Gastrocnemius medialis (tissue), 4 donors: ENCODE measurements around the gene MED13L. TPM values are rescaled to one million over a fixed set of nuclear protein-coding genes. Genes with fewer than 3 reads are reported as not detected.

Source experiments
- ATAC-seq, 2 donors: fragments of 150-250 bp; one replicate each; pipeline ENCODE4 v1.9.1; 2016
- DNase-seq, 2 donors: peaks; one replicate each; pipeline ENCODE4 v3.0.0-alpha.2; 2019
- H3K27ac ChIP-seq, 4 donors: fragments of 200-600 bp; sonication (generic); 1 replicate in 1 of 4; 2 replicates in 3 of 4; pipeline ENCODE4 v1.5.1; 2016 to 2018; ENCODE audit warnings: mild to moderate bottlenecking in 2 of 4, moderate library complexity in 1 of 4
- H3K27me3 ChIP-seq, 3 donors: fragments of 200-600 bp; sonication (generic) in 2 of 3; 1 replicate in 1 of 3; 2 replicates in 2 of 3; pipeline versions ENCODE4 v1.5.1 to v1.6.0; 2016 to 2019; ENCODE audit warnings: mild to moderate bottlenecking in 1 of 3, moderate library complexity in 1 of 3
- H3K36me3 ChIP-seq, 2 donors: fragments of 200-600 bp; sonication (generic) in 1 of 2; one replicate each; pipeline ENCODE4 v1.5.1; 2017 to 2018
- H3K4me1 ChIP-seq, 2 donors: fragments of 200-600 bp; sonication (generic) in 1 of 2; one replicate each; pipeline ENCODE4 v1.5.1; 2016 to 2017; ENCODE audit warnings: mild to moderate bottlenecking in 2 of 2
- H3K4me3 ChIP-seq, 4 donors: fragments of 200-600 bp; sonication (generic) in 3 of 4; 1 replicate in 1 of 4; 2 replicates in 3 of 4; pipeline ENCODE4 v1.5.1; 2016 to 2019; ENCODE audit warnings: mild to moderate bottlenecking in 2 of 4
- H3K9me3 ChIP-seq, 3 donors: fragments of 200-600 bp; sonication (generic) in 2 of 3; 1 replicate in 1 of 3; 2 replicates in 2 of 3; pipeline ENCODE4 v1.5.1; 2016 to 2019
- CTCF ChIP-seq, 5 experiments: fragments of 450-650 bp in 3 of 5; fragments of 200-600 bp in 2 of 5; sonication (generic) in 2 of 5; IDR thresholded peaks in 4 of 5; conservative IDR thresholded peaks in 1 of 5; 1 replicate in 4 of 5; 2 replicates in 1 of 5; pipeline ENCODE4 v1.5.1; 2016 to 2019; ENCODE audit warnings: antibody characterized with exemption in 5 of 5, mild to moderate bottlenecking in 3 of 5, moderate library complexity in 3 of 5
- POLR2A ChIP-seq, 2 donors: fragments of 450-650 bp; IDR thresholded peaks; one replicate each; pipeline ENCODE4 v1.6.1; 2017; ENCODE audit warnings: antibody characterized with exemption in 2 of 2, mild to moderate bottlenecking in 2 of 2, moderate library complexity in 2 of 2
- in situ Hi-C, 4 donors: fragments of 200-750 bp; cut with MboI; loops; one replicate each; pipeline versions ENCODE4 v1.15.0 to v1.8.0; 2017; ENCODE audit warnings: low sequenced_read_pairs in 4 of 4
- intact Hi-C: fragments of 100-400 bp; cut with DNase I; formaldehyde crosslinking; loops from one replicate; pipeline ENCODE4 v1.15.1; 2023; ENCODE audit warnings: low total_unique reads
- total RNA-seq, 4 donors: library from RNA; depleted of rRNA; stranded (reverse); fragments of >200 nt; gene quantifications; one replicate each; pipeline versions ENCODE4 v1.1.0 to v1.2.3, GENCODE V29; 2016

MED13L gene
- total RNA-seq, 4 donors from 2014 or later: 59.5 to 92.6 (median 74.1) TPM

- H3K4me3 ChIP-seq: no peak overlapping the region
- intact Hi-C loops: no loop called here
These were observed 78.3 kb downstream of the MED13L start for GRCh38 chr12:116199160-116199706.

GRCh38 chr12:116196752-116197718, 80.5 kb downstream of the MED13L start:
- intact Hi-C loops (no loop called here), in situ Hi-C loops (no loop called here)
- ATAC-seq: peak; percentile 39 to 47
- H3K4me3 ChIP-seq: no peak overlapping the region
- peaks cover 77 to 86% of the 10 kb centered on the region in 2 donors for H3K4me1 ChIP-seq
- no peak for TF ChIP-seq POLR2A (IDR thresholded peaks at IDR 0.05)
- TF ChIP-seq CTCF (IDR thresholded peaks at IDR 0.05 in 4 of 5, conservative IDR thresholded peaks at IDR 0.05 in 1 of 5): no peak
- no peaks in the 10 kb centered on the region for H3K27me3 ChIP-seq
- H3K9me3 ChIP-seq: no peaks in the 10 kb centered on the region
- no peak for DNase-seq
- no peaks in the 10 kb centered on the region for H3K36me3 ChIP-seq
- no peak overlapping the region for H3K27ac ChIP-seq

More at GRCh38 chr12:116199160-116199706, 78.3 kb downstream of the MED13L start:
- Histone ChIP-seq H3K9me3 (no peaks in the 10 kb centered on the region), H3K27ac (no peak overlapping the region), H3K36me3 (no peaks in the 10 kb centered on the region), H3K4me1 (peaks cover 79 to 85% of the 10 kb centered on the region in 2 donors), H3K27me3 (no peaks in the 10 kb centered on the region)
- no peak for TF ChIP-seq POLR2A (IDR thresholded peaks at IDR 0.05)
- no peak for TF ChIP-seq CTCF (IDR thresholded peaks at IDR 0.05 in 4 of 5, conservative IDR thresholded peaks at IDR 0.05 in 1 of 5)
- in situ Hi-C loops: no loop called here
- no peak for DNase-seq
- peak in 1 of 2 donors; percentile 20 for ATAC-seq

GRCh38 chr12:116196226-116196625, 81.3 kb downstream of the MED13L start:
- in situ Hi-C loops: no loop called here
- TF ChIP-seq CTCF (IDR thresholded peaks at IDR 0.05 in 4 of 5, conservative IDR thresholded peaks at IDR 0.05 in 1 of 5) (no peak), POLR2A (IDR thresholded peaks at IDR 0.05) (no peak)
- peaks cover 71 to 86% of the 10 kb centered on the region in 2 donors for H3K4me1 ChIP-seq

GRCh38 chr12:116194935-116195431, 82.5 kb downstream of the MED13L start:
- no peak overlapping the region for H3K27ac ChIP-seq
- in situ Hi-C loops: no loop called here
- TF ChIP-seq CTCF (IDR thresholded peaks at IDR 0.05 in 4 of 5, conservative IDR thresholded peaks at IDR 0.05 in 1 of 5) (no peak), POLR2A (IDR thresholded peaks at IDR 0.05) (no peak)
- no peak overlapping the region for H3K4me3 ChIP-seq
- no peak for ATAC-seq
- H3K27me3 ChIP-seq: no peaks in the 10 kb centered on the region
- no peak for DNase-seq
- no peaks in the 10 kb centered on the region for H3K36me3 ChIP-seq
- intact Hi-C loops: no loop called here
- peaks cover 59 to 83% of the 10 kb centered on the region in 2 donors for H3K4me1 ChIP-seq
- no peaks in the 10 kb centered on the region for H3K9me3 ChIP-seq

More at GRCh38 chr12:116196226-116196625, 81.3 kb downstream of the MED13L start:
- Histone ChIP-seq H3K27ac (no peak overlapping the region), H3K27me3 (no peaks in the 10 kb centered on the region), H3K9me3 (no peaks in the 10 kb centered on the region), H3K4me3 (no peak overlapping the region), H3K36me3 (no peaks in the 10 kb centered on the region)
- ATAC-seq: no peak
- intact Hi-C loops: no loop called here
- no peak for DNase-seq
